MM.1S (cell line): ENCODE measurements around the gene ZBTB47.

Experiments used
- CTCF ChIP-seq: fragments of 300-600 bp; sonication (generic); IDR thresholded peaks from 2 replicates; pipeline ENCODE4 v1.5.1; 2016; ENCODE audit warnings: antibody characterized with exemption, low read length, mixed read lengths
- EZH2phosphoT487 ChIP-seq: fragments of 300-600 bp; sonication (generic); IDR thresholded peaks from 2 replicates; pipeline ENCODE4 v1.6.1; 2018; ENCODE audit warnings: antibody characterized with exemption, low read length

DNA sequence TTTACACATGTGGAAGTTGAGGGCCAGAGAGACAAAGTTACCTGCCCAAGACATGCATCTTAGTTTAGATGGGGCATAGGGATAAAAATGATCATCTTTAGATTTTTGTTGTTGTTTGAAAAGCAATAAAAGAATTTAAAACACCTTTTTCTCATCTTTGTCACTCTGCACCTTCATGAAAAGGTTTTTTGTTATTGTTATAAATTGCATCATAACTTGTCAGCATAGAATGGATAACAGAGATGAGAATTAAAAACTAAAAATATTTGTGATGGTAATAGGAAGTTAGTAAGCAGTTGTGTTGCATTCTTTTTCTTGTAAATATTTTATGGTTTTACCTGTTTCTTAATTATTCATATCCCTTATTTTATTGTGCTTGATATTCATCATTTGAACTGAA lies 13.4 kb upstream of the ZBTB47 start:
- TF ChIP-seq EZH2phosphoT487 (no peak), CTCF (no peak)
